OCI-LY3 (cell line): ENCODE measurements around the gene DEGS1.

Source experiments
- EZH2phosphoT487 ChIP-seq: fragments of 200-600 bp; shearing (Covaris generic); IDR thresholded peaks from 2 replicates; pipeline ENCODE4 v1.6.1; 2018; ENCODE audit warnings: antibody characterized with exemption, mixed run types, low read depth
- TF ChIP-seq, protein P1 (sequence below): fragments of 200-600, 300-600 bp; sonication (generic); IDR thresholded peaks from 2 replicates; pipeline ENCODE4 v1.5.1; 2014; ENCODE audit warnings: antibody characterized with exemption, low read length, low read depth

DNA sequence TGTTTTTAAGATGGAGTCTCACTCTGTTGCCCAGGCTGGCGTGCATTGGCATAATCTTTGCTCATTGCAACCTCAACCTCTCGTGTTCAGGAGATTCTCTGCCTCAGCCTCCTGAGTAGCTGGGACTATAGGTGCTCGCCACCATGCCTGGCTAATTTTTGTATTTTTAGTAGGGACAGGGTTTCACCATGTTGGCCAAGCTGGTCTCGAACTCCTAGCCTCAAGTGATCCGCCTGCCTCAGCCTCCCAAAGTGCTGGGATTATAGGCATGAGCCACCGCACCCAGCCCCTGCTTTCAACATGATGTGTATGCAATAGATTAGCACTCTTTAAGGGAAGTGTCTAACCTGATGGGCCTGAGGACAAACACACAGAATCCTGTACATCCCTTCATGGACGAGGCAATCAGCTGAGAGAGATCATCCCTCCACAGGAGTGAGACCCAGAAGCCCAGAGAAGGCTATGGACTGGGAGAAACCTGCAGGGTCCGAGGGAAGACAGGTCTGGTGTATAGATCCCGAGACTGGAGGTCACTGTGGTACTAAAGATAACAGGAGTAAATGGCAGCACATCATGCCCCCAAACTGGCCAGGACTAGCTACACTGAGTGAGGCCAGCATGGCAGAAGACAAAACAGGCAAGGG, 5.6 kb upstream of the DEGS1 start:
- TF ChIP-seq, protein P1, sequence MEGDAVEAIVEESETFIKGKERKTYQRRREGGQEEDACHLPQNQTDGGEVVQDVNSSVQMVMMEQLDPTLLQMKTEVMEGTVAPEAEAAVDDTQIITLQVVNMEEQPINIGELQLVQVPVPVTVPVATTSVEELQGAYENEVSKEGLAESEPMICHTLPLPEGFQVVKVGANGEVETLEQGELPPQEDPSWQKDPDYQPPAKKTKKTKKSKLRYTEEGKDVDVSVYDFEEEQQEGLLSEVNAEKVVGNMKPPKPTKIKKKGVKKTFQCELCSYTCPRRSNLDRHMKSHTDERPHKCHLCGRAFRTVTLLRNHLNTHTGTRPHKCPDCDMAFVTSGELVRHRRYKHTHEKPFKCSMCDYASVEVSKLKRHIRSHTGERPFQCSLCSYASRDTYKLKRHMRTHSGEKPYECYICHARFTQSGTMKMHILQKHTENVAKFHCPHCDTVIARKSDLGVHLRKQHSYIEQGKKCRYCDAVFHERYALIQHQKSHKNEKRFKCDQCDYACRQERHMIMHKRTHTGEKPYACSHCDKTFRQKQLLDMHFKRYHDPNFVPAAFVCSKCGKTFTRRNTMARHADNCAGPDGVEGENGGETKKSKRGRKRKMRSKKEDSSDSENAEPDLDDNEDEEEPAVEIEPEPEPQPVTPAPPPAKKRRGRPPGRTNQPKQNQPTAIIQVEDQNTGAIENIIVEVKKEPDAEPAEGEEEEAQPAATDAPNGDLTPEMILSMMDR: no peak
- TF ChIP-seq EZH2phosphoT487: no peak
